GM19468 (cell line): ENCODE measurements around the gene CELF6.

Source experiments
- ATAC-seq: cut with Tn5 transposase; IDR thresholded peaks from one replicate; pipeline ENCODE4 v1.9.1; 2021; ENCODE audit warnings: mild to moderate bottlenecking, moderate library complexity, moderate number of reproducible peaks; ENCODE audit not compliant: unreplicated experiment; ENCODE audit errors: extremely low read depth

CELF6 gene

DNA sequence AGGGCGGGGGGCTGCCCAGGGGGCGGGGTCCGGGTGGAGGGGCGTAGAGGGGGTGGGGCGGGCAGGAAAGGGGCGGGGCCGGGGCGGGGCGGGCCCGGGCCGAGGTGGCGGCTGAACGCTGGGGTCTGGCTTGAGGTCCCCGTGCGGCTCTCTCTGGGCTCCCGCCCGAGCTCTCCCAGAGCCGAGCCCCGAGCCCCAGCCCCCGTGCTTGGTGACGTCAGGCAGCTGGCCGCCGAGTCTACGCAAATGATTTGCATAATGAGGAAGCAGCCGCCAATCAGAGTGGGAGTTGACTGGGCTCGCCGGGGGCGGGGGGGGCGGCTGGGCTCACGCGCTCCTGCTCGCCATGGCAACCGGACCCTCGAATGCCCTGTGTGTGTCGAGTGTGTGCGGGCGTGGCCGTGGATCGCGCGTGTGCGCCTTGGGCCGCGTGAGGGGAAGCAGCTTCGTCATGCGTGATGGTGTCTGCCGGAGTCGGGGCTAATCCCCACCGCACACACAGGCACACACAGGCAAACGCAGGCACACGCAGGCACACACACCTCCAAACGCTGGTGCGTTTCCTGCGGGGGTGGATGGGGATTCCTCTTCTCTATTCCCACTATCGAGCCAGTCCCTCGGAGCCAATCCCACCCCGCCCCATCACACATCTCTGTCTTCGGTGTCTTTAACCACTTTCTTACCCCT is at the start of gene CELF6:
Gene CELF6, minus strand, starts transcription at position 173 of the 687 bp plus-strand sequence. CDS start 283 bp downstream, outside the sequence.
- ATAC-seq: peak; percentile 19

DNA sequence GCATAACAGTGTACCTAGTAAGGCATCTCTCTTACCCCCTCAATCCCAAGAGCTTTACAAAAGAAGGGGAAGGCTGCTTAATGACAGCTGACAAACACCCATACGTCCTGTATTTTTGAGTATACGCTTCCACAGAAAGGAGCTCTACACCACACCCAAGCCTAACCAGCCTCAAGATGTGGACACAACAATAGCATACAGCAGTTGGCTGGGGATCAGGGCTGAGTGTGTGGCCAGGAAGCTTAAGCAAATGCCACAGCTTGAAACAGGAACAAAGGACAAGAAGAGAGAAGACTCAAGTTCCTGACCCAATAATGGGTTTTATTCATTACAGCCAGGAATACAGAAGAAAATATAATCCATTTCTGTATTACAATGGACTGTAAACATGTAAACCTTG is 48.9 kb upstream of the CELF6 start:
- ATAC-seq: no peak

DNA sequence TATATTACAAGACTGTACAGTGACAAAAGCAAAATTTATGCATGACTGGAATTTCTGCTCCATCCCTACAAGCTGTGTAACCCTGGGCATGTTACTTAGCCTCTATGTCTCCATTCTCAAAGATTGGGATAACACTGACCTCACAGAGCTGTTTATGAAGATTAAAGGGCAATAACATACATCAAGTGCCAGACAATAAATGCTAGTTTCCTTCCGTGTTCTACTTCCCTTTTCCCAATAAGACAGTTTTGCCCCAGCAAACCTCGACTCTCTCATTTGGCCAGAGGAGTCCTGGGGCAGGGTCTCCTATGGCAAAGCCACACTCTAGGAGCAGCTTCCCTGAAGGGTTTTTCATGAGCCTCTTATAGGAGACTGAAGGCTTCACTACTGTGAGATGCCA is 48.4 kb upstream of the CELF6 start:
- ATAC-seq: no peak

DNA sequence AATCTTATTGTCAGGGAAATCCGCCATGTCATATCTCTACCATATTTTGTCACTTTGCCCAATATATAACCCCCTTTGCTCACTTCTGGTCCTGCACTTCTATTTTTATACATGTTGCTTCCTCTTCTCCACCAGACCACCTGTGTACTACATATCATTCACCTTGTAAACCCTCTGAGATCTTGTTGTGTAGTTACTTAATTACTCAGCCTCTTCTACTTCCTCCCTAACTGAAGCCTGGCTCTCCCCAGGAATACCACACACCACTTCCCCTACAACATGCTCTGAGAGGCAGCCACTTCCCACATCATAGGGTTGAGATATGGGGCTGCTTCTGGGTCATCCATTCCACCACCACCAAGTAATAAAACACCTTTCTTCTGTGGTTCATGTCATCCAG is 45.9 kb upstream of the CELF6 start:
- ATAC-seq: peak; percentile 44

DNA sequence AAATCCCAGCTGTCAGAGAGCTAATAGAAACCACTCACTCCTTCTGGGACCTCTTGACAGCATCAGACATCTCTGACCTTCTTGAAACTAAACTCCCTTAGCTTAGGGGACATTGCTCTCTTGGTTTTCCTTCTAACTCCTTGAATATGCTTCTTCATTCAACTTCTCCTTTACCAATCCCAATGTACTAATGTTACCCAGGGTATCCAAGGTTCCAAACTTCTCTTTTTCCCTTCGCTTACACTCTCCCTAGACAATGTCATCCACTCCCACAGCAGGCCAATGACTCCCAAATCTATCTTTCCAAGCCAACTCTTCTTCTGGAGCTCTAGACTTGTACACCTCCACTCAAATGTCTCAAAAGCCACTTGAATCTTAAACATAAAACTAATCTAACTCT is 41.2 kb upstream of the CELF6 start:
- no peak for ATAC-seq

DNA sequence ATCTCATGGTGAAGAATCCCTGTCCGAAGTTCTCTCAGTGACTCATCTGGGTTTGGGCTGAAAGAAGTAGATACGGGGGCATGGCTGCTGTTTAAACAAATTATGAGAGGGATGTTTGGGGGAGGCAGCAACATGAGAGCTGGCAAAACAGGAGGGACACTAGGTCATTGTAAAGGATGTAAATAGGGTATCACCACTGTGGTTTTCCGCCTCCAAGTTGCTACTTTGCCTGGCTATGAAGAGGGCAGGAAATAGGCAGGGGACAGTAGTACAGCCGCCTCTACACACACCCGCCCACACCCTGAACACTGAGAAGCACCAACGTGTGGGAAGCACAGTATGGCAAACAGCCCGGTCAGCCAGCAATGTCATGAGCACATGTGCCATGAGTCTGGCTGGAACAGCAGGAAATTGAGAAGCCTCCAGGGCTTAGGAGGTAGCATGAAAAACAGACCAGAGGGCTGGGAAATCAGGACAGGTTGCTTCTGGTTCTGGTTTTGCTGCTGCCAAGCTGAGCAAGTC is 38.8 kb upstream of the CELF6 start:
- ATAC-seq: no peak

DNA sequence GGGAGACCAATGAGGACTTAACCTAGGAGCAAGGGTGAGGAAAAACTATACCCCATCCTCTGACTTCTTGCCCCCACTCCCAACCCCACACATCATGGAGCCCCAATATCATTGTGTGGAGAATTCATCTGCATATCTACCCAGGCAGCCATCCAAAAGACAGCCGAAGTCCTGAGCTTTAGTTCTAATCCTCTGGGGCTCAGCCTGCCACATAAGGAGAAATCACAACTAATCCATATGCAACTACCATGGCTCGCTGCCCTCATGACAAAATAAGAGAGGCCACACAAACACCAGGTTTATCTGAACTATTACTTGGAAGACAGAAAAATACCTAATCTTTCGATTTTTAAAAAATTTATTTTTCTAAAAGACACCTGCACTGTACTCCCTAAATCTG is 38.2 kb upstream of the CELF6 start:
- no peak for ATAC-seq

DNA sequence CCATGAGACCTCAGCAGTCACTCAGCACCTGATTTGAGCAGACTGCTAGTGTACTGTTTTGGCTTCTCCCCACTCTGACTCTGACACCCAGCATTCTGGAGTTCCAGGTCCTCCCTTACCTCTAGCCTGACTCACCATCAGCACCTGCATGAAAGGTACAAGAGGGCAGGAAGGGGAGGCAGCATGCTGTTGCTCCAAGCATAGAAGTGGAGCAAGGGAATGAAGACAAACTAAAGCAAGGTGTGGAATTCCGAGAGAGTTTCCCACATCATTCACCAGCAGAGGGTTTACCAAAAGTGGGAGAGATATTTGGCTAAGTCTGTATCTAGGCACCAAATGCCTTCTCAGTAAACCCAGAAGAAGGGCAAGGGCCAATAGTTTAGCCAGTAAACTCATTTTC is 34.5 kb upstream of the CELF6 start:
- ATAC-seq: no peak

DNA sequence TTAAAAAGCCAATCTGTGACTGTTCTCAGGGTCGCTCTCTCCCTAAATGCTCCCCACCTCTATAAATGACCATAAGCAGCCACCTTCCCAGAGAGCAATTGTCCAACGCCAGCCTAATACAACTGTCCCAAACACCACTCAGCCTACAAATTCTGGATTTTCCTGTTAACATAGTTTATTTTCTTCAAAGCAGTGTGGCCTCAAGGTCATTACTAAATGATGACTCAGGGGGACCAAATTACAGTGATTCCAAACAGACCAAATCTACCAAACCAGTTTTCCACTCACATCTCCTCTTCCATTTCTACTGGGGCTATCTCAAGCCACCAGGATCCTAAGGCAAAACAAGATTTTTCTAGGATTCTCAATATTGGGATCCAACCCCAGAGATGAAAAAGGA is 33.3 kb upstream of the CELF6 start:
- no peak for ATAC-seq

DNA sequence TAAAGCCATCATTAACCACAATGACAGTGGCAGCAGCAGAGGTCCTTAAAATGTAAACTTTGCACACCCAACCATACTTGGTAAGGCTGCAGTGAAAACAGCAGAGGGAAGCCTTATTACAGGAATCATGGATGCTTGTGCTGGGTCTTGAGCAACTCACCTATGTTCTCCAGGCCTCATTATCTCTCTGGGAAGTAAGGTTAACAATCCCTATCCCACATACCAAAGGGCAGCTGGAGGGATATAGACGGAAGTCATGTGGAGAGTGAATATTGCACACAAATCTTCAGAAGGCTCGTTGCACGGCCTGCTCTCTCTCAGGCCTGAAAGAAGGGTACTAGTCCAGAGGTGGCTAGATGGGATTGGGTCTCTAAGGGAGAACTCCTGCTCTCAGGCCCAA is 25.8 kb upstream of the CELF6 start:
- no peak for ATAC-seq

DNA sequence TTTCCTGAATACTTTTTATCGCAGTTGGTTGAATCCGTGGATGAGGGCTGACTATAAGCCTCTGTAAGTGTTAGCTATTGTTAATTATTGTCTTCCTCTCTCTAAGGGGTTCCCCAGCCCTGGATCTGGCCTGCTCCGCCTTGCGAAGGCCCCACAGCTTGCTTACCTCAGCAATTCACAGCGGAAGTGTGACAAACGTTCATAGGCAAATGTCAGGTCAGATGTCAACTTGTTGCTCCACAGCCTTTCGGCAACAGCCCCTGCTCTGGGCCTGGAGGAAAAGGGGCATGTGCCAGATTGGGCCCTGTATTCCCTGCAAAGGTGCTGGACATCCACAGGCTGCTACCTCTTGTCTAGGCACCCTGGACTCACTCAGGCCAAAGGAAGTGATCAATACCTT is 25.3 kb upstream of the CELF6 start:
- no peak for ATAC-seq

DNA sequence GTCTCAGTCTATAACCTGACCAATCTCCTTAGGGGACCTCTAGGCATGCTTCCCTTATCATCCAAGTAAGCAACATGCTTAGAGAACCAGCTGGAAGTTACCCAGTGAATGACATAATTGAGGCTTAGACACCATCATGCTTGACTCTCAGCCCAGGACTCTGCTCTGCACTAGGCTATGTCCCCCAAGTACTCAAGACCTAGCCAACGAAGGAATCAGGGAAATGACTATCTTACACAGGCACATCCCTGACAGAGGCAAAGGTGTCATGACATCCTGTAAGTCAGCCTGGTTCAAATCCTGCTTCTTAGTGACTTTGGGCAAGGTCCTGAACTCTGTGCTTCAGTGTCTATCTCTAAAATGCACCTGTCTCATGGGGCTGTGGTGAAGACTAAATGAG is 24.6 kb upstream of the CELF6 start:
- ATAC-seq: no peak

DNA sequence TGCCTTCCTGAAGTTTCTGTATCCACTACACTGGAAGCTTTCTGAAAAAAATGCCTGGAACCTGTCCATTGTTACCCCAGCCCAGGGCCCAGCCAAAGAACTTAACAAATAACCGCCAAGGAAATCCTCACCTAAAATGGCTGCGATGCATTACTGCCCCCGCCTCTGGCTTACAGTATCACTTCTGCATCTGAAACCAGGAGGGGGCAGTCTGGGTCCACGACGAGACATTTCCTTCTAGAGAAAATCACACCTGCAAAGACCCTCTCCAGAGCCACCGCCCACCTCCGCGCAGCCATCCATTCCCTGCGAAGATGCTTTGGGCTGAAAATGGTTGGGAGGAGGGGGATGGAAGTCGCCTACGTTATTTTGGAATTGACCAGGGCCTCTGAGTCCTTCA is 22.4 kb upstream of the CELF6 start:
- no peak for ATAC-seq

DNA sequence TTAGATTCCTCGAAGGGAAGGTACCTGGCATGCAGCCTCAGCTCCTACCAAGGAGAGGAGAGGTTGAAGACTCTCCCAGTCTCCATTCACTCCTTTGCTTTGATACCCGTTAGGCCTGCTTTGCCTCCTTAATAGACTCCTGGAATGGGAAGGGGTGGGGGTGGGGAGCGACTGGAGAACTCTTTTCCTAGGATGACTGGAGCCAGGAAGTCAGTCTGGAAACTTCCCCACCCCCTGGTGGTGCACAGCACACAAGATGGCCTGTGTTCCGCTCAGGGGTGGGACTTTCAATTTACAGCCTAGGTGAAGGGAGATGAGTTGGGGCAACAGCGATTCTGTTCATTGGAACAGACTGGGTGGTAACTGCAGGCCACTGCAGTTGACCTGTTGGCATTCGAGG is 21.4 kb upstream of the CELF6 start:
- ATAC-seq: no peak

DNA sequence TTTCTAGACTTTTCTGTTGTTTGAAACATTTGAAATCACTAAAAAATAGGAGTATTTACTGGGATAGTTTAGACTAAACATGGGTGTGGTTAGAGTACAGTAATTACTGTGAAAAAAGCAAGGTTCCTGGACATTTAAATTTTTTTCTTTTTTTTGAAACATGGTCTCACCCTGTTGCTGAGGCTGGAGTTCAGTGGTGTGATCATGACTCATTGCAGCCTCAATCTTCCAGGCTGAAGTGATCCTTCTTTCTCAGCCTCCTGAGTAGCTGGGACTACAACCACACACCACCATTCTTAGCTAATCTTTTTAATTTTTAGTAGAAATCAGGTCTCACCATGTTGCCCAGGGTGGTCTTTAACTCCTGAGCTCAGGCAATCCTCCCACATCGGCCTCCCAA is 20.4 kb upstream of the CELF6 start:
- ATAC-seq: no peak

DNA sequence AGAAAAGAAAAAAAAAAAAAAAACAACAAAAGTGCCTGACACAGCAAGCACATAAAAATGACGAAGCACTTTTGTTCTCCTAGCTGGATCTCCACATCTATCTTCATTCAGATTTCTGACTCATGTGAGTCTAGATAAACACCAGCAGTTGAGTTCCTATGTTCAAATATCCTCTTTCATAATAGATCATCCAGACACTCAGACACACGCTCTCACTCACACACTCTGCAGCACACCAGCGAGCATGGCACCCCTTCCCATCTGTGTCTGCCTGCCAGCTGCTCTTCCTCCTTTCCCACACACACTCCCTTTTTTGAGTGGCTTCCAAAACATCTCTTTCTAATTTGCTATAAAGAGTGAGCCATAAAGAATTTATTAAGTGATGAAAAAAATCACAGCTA is 19.8 kb upstream of the CELF6 start:
- no peak for ATAC-seq

DNA sequence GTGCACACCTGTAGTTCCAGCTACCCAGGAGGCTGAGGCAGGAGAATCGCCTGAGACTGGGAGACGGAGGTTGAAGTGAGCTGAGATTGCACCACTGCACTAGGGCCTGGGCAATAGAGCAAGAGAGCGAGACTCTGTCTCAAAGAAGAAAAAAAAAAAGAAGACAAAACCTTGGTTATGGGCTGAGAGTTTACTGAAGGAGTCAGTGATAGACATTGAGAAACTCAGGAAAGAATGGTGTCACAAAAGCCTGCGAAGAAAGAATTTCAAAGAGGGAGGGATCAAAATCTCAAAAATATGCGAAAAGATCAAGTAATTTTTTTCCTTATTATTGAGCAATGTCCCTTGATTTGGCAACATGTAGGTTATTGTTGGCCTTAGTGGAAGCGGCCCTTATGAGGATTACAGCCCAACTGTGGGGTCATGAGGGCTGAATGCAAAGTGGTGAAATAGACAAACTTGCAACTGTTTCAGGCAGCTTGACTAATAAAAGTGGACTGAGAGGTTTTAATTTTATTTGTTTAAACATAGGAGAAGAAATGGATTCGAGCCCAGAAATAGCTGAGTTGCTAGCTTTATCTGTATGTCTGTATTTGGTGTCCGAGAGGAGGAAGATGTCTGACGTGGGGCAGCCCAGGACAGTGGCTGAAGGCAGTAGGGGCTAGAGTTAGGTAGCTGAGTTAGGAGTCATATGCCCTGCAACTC is 18.8 kb upstream of the CELF6 start:
- no peak for ATAC-seq

DNA sequence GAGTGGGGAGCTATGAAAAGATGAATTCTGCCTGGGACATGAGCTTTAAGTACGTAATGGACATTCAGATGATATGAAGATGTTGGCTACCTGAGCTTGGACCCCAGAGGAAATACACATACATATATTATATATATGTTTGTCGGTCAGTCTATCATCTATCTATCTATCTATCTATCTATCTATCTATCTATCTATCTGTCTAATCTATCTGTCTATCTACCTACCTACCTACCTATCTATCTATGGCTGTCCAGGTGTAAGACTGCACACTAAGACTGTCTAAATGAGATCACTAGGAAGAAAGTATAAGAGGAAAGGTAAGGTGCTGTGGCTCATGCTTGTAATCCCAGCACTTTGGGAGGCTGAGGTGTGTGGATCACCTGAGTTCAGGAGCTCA is 18.2 kb upstream of the CELF6 start:
- ATAC-seq: no peak

DNA sequence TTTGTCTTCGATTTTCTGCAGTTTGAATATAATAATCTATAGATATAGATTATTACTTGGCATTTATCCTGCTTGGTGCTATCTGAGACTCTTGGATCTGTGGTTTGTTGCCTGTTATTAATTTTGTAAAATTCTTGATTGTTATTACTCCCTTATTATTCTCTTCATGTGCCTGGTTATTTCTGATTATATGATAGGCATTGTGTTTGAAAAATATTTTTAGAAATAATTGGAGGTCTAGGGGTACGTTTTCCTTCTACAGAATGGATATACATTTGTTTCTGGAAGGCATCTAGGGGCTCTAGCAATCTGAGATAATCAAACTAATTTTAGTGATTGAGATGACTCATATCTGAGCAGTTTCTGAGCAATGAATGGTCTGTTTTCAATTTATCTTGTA is 14.9 kb upstream of the CELF6 start:
- no peak for ATAC-seq

DNA sequence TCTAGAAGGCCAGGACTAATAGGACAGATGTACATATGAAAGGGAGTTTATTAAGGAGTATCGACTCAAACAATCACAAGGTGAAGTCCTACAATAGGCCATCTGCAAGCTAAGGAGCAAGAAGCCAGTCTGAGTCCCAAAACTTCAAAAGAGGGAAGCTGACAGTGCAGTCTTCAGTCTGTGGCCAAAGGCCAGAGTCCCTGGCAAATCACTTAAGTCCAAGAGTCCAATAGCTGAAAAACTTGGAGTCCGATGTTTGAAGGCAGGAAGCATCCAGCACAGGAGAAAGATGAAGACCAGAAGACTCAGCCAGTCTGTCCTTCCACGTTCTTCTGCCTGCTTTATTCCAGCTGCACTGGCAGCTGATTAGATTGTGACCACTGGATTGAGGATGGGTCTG is 11.1 kb upstream of the CELF6 start:
- no peak for ATAC-seq

DNA sequence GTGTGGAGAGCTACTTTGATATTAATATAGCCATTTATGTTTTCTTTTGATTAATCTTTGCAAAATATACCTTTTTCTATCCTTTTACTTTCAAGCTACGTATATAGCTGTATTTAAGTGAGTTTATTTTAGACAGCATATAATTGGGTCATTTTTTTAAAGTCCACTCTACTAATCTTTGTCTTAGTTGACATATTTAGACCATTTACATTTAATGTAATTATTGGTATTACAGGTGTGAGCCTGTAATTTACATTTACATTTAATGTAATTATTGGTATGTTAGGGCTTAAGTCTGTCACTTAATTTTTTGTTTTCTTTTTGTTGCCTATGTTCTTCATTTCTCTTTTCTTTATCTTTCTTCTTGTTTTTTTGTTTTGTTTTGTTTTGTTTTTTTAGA is 3.8 kb upstream of the CELF6 start:
- no peak for ATAC-seq
